Measurements from ENCODE around the gene PDK2.

The PDK2 gene

DNA sequence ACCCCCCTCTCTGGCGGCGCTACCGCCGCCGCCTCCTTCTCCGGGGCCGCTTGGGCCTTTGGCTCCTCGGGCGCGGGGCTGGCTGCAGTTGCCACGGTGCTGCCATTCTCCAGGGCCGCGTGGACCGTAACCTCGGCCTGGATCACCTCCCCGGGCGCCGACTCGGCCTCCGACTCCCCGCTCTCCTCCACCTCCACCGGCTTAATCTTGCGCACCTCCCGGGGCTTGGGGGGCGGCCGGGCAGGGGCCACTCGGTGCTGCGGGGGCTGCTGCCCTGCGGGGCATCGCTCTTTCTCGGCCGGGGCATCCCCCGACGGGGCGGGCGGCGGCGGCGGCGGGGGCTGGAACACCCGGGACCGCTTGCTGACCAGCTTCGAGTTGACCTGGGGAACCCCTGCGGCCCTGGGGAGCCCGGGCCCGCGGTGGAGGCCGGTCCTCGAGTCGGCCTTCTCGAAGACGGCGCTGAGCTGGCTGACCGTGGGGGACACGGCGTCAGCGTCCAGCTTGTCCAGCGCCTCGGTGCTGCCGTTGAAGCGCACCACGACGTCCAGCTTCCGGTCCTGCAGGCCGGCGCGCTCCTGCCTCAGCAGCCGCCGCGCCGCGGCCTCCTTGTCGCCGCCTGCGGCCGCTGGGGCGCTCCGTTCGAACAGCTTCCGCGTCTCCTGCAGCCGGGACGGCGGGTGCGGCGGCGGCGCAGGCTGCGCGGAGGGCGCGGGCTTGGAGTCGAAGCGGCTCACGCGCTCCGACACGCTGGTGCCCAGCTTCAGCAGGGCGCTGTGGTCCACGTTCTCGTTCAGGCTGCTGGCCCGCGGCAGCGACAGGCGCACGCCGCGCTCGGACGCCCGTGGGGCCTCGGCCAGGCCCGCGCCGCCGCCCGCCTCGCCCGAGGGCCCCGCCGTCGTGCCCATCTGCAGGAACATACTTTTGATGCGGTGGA is 54.5 kb downstream of the PDK2 start:
- no peak for DNase-seq (ENCODE audit: low read depth)

DNA sequence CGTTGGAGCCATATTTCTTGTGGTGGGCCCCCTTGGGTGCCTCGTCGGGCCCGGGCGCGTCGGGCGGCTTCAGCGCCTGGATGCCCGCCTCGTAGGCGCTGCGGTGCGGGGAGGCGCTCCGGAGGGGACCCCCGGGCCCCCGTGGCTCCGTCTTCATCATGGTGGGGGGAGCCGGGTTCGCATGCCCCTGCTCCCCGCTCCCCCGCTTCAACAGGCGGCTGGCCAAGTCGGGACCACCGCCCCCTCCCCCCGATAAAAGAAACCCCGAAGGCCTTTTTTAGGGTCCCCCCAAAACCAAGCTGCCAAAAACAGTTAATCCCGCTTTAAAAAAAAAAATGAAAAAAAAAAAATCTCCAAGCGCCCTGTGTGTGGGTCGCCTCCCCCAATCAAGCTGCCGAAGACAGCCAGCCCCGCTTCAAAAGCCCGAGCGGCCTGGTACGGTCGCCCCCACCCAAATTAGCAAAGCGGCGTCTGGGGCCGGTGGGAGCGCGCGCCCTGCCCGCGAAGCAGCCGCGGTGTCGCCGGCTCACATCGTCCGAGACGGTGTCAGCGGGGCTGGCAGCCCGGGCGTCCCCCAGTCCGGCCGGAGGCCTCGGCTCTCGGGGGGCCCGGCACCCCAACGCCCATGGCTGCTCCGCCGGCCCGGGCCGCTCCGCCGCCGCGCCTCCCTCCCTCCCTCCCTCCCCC is 55.3 kb downstream of the PDK2 start, which contains the start of gene PPP1R9B:
Gene PPP1R9B (minus strand): TSS at position 324 of the 687 bp plus-strand sequence. CDS start 164 bp downstream, at position 160.
- DNase-seq (ENCODE audit: low read depth), result no peak

DNA sequence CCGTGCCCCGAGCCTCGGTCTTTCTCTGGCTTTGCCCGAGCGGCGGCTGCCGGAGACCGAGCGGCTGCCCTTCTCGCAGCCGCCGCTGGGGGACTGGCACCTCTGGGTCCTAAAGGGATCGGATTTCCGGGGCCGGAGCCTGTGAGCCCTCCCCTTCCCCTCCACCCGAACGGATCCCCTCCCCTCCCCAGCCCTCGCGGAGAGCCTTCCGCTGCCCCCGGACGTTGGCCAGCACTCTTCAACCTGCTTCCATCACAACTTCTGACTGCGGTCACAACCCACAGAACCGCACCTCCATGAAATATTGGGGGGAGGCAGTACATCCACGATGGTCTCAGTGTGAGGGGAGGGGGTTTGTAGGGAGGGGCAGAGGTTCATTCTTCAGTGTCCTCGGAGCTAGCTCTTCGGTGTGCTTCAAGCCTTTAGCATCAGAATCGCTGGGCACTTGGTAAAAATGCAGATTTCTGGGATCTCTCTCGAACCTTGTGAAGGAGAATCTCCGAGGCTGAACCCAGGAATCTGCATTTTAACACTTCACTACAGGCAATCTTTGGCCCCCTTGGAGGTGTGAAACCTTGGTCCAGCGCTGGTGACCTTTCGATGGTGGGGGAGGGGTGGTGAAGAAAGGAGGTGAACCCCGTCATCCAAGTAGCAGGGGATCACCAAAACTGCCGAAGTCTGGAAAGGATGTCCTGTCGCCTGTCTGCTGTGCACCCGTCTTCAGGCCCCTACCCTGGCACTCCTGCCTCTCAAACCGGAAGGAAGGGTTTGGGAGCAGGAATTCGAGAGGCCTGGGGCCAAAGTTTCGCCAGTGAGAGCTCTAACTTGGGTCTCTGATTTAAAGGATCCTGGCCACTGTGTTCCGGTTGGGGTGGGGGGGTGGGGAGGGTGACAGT is 56.1 kb downstream of the PDK2 start:
- peak; percentile 74 for DNase-seq (ENCODE audit: low read depth)

DNA sequence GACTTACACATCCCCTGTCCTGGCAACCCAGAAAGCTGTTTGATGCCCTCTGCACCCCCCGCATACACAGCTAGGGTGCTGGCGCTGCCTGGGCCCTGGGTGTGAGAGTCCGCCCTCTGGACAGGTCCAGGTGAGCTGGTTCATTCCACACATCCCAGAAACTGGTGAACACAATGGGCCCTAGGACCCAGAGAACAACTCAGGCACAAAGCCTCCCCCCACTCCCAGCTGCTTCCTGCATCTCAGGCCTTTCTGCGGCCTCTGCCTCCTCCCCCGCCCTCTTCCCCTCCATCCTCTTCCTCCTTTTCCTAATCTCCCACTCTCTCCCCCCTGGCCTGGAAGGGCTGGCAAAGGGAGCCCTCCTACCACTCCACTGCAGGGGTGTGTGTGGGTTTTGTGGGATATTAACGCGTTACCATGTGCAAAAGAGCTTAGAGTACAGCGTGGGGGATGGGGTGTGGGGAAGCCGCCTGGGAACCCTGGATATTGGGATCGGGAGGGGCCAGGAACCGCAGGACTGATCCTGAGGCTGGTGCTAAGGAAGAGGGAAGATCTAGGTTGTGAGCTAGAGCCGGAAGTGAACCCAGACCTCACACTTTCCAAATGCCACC is 56.9 kb downstream of the PDK2 start:
- DNase-seq (ENCODE audit: low read depth), result peak; percentile 85

DNA sequence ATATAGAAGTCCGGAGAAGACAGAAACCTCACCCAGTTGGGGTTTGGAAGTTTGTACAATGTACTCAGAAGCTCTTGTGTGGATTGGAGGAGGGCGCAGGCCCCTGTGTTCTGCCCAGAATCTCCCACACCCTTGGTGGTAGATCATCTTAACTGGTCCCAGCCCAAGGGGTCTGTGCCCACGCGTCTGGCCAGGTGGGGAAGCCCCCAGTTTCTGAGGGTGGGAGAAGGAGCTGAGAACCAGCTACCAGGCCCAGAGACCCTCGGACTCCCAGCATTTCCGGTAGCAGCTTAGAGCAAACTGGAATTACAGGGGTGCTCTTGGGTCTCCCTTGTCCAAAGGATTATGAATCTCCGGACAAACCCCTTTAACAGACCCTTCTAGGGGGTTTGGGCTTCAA is 57.6 kb downstream of the PDK2 start:
- DNase-seq (ENCODE audit: low read depth), result no peak

DNA sequence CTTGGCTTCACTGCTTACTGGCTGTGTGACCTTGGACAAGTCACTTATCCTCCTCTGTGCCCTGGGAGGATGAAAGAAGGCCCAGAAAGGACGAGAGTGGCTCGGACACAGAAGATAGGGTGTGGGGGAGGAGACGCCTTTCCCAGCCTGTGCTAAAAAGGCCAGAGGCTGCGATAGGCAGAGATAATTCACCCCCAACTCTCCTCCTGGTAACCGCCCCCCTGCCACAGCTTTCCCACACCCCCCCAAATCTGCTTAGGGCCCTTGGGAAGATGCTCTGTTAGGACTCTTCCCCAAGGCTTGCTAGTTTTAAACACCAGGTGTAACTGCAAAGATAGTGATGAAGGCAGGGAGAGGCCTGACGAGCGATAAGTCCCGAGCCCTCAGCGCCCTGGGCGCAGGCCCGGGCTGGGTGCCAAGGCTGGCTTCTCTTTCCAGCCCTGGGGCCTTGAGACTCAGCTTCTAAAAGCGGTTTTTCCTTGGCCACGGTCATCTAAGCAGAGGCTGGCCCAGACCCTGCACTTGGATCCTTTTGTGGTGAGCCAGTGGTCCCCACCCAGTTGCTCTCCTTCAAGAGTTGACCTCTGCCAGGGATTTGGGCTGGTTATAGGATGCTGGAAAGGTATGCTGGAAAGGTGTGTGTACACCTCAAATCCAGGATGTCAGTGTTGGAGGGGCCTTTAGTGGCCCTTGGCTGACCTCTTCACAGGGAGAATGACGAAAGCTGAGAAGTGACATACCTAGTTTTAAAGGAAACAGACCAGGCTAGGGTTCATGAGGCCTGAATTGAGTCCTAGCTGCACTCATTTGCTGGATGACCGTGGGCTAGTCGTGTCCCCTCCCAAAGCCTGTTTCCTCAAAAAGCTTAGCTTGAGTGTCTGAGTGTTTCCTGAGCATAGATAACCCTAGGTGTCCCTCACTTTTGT is 58.8 kb downstream of the PDK2 start:
- DNase-seq (ENCODE audit: low read depth), result no peak

DNA sequence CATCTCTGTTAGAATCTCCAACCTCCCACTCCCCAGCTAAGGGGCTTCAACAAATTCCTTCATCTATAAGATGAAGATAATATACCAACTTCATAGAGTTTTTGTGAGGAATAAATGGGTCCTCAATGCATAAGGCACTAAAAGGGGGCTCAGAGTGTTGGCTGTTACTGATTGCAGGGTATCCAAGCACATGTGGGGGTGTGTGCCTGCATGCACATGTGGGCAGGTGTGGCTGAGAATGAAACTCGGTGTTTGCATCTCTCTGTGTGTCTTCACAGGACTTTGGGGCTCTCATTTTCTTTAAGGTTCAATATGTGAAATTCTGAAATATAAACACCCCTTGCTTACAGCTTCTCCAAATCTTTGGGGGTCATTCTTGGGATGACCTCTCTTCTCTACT is 59.5 kb downstream of the PDK2 start:
- DNase-seq (ENCODE audit: low read depth), result no peak

DNA sequence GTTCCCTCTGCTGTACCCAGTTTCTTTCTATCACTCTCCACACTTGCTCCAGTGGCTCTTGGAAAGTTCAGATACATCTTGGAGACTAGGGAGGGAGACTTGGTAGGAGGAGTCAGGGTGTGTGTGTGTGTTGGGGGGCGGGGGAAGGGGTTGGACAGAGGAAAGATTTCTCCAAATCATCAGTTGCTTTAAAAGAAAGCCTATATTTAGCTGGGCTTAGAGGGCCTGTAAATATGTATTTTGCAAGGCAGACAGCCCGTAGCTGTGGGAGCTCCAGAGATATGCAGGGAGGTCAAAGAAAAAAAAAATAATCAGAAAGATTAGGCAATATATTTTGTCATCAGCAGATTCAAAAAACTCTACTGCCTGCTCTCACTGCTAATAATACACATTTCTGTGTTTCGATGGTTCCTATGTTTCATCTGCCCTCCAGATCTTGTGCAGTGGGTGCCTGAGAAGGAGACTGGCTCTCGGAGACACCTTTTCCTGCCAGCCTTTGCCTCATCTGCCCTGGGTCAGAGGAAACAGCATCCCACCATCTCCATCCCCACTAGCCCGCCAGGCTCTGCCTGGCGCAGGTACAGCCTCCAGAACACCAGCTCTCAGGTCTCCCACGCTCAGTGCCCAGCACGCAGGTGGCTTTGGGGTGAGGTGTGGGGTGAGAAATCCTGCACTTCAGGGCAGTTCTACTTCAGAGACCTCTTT is 60.1 kb downstream of the PDK2 start:
- no peak for DNase-seq (ENCODE audit: low read depth)

DNA sequence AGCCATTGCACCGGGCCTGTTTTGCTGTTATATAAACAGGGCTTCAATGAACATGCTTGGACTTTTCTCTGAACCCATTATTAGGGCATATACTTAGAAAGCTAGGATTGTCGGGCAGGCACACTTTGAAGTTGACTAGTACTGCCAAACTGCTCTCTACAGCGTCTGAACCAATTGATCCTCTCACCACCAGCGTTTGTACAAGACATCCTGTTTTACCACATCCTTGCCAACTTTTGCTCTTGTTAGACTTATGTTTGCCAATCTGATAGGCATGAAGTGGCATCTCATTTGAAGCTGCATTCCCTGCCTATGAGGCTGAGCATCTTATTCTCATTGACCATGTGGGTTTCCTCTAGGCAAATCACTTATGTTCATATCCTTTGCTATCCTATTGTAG is 62.7 kb downstream of the PDK2 start:
- no peak for DNase-seq (ENCODE audit: low read depth)

DNA sequence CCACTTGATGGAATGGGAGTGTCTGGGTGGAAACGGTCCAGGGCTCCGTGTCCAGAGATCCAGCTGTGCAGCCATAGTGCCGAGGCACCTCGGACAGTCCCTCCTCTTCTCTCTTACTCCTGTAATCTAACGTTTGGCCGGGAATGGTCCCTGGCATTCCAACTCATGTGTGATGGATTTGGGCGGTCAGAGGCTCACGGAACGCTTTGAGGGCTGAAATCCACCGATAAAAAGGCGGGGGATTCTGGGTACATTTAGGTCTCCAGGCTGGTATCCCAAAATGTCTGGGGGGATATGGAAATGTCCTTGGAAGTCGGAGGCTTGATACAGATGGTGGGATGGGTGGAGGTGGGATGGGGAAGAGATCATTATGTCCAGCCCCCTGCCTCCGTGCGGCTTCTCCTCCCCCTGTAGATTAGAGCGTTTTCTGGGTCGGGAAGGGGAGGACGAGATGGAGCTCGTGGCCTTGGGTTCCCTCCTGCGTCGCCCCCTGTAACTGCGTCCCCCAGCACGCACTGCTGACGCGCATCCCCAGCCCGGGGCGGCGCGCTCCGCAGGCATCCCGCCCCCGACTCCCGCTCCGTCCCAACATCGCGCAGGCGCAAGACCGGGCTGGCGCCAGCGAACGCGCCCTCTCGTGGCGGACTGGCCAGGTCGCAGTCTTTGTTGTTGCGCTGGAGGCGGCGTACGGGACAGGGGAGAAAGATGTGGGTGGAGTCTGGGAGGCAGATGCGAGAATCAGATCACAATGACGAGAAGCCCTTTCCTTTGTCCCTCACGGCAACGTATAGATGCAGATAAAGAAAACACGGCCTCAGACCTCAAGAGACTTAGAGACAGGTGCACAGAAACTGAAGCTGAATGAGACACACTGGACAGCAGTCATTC is 66.1 kb downstream of the PDK2 start:
- peak; percentile 62 for DNase-seq (ENCODE audit: low read depth)

Data from HS-27A (cell line).